Kidney epithelial cell (primary cell): ENCODE results near the gene PRUNE1. TPM values are rescaled to one million over a fixed set of nuclear protein-coding genes. Genes with fewer than 3 reads are reported as not detected.

Experiments used
- DNase-seq: peaks from one replicate; pipeline ENCODE4 v3.0.0-alpha.2; 2010; ENCODE audit warnings: low read depth
- H3K27me3 ChIP-seq: 2 replicates; pipeline ENCODE4 v1.6.0; 2011; ENCODE audit warnings: low read length; ENCODE audit not compliant: control insufficient read depth, insufficient read depth
- H3K36me3 ChIP-seq: 2 replicates; pipeline ENCODE4 v1.5.1; 2011; ENCODE audit warnings: low read length; ENCODE audit not compliant: control insufficient read depth, insufficient read depth
- H3K4me3 ChIP-seq: 2 replicates; pipeline ENCODE4 v1.5.1; 2011; ENCODE audit warnings: low read depth, mild to moderate bottlenecking, control low read depth, low read length
- CTCF ChIP-seq: IDR thresholded peaks from 2 replicates; pipeline ENCODE4 v1.5.1; 2011; ENCODE audit warnings: mild to moderate bottlenecking, moderate library complexity, low read length, control low read depth, inconsistent platforms; ENCODE audit not compliant: insufficient read depth, poor library complexity, severe bottlenecking
- total RNA-seq: library from RNA; depleted of rRNA; stranded (reverse); fragments of >200 nt; gene quantifications from 2 replicates; pipeline ENCODE4 v1.2.3, GENCODE V29; 2015

Gene PRUNE1
- total RNA-seq = 12.1 and 15.8 TPM in 2 replicates

GRCh38 chr1:151008244-151009205 lies at the start of gene PRUNE1:
Gene PRUNE1, plus strand, starts transcription at chr1:151008449. Its CDS starts 184 bp downstream, at chr1:151008633.
- Histone ChIP-seq H3K4me3 (peak within 1 kb of the TSS; percentile 79), H3K27me3 (no peaks in the 10 kb centered on the region), H3K36me3 (no peaks in the 10 kb centered on the region)
- no peak for TF ChIP-seq CTCF
- DNase-seq = peak; percentile 79

GRCh38 chr1:150960646-150961045 lies 47.6 kb upstream of the PRUNE1 start:
- no peak for DNase-seq
- TF ChIP-seq CTCF = no peak
- Histone ChIP-seq H3K27me3 (no peaks in the 10 kb centered on the region), H3K4me3 (no peak overlapping the region), H3K36me3 (peaks cover 5% of the 10 kb centered on the region)

GRCh38 chr1:150961756-150962155 lies 46.5 kb upstream of the PRUNE1 start:
- Histone ChIP-seq H3K36me3 (peaks cover 10% of the 10 kb centered on the region), H3K4me3 (no peak overlapping the region), H3K27me3 (no peaks in the 10 kb centered on the region)
- no peak for TF ChIP-seq CTCF
- DNase-seq = no peak

- TF ChIP-seq CTCF = no peak
- Histone ChIP-seq H3K36me3 (peaks cover 11% of the 10 kb centered on the region), H3K4me3 (no peak overlapping the region), H3K27me3 (no peaks in the 10 kb centered on the region)
- no peak for DNase-seq
Observed at GRCh38 chr1:150963321-150964163, 44.7 kb upstream of the PRUNE1 start.

GRCh38 chr1:150964164-150964489 lies 44.1 kb upstream of the PRUNE1 start:
- Histone ChIP-seq H3K27me3 (no peaks in the 10 kb centered on the region), H3K36me3 (peaks cover 11% of the 10 kb centered on the region), H3K4me3 (no peak overlapping the region)
- no peak for TF ChIP-seq CTCF
- no peak for DNase-seq
